ENCODE measurements around the gene KLHL35. TPM values are rescaled to one million over a fixed set of nuclear protein-coding genes. Genes with fewer than 3 reads are reported as not detected.

Gene KLHL35
- total RNA-seq, 1 donor from 2014 or later: 1.5 TPM

GRCh38 chr11:75435571-75435925 lies 2.5 kb upstream of the KLHL35 start:
- Histone ChIP-seq H3K4me3 (ENCODE audit: low read depth, low read length) (no peak overlapping the region), H3K36me3 (ENCODE audit: control insufficient read depth, insufficient read depth, low read length) (no peaks in the 10 kb centered on the region), H3K27me3 (ENCODE audit: control insufficient read depth, insufficient read depth, low read length) (peaks cover 33% of the 10 kb centered on the region)
- no peak for DNase-seq (ENCODE audit: low read depth)
- TF ChIP-seq CTCF (IDR thresholded peaks at IDR 0.05; ENCODE audit: insufficient read depth, low read length, poor library complexity, severe bottlenecking): no peak

- no peak for TF ChIP-seq CTCF (IDR thresholded peaks at IDR 0.05; ENCODE audit: insufficient read depth, low read length, poor library complexity, severe bottlenecking)
- H3K4me3 ChIP-seq (ENCODE audit: low read depth, low read length): no peak overlapping the region
- peaks cover 36% of the 10 kb centered on the region for H3K27me3 ChIP-seq (ENCODE audit: control insufficient read depth, insufficient read depth, low read length)
- no peaks in the 10 kb centered on the region for H3K36me3 ChIP-seq (ENCODE audit: control insufficient read depth, insufficient read depth, low read length)
- DNase-seq (ENCODE audit: low read depth): no peak
Measured at GRCh38 chr11:75434886-75435570, 2.0 kb upstream of the KLHL35 start.

- Histone ChIP-seq H3K4me3 (ENCODE audit: low read depth, low read length) (no peak overlapping the region), H3K36me3 (ENCODE audit: control insufficient read depth, insufficient read depth, low read length) (no peaks in the 10 kb centered on the region), H3K27me3 (ENCODE audit: control insufficient read depth, insufficient read depth, low read length) (peaks cover 43% of the 10 kb centered on the region)
- no peak for DNase-seq (ENCODE audit: low read depth)
- TF ChIP-seq CTCF (IDR thresholded peaks at IDR 0.05; ENCODE audit: insufficient read depth, low read length, poor library complexity, severe bottlenecking): no peak
Measured at GRCh38 chr11:75434051-75434450, 1.0 kb upstream of the KLHL35 start.

- Histone ChIP-seq H3K4me3 (ENCODE audit: low read depth, low read length) (no peak overlapping the region), H3K27me3 (ENCODE audit: control insufficient read depth, insufficient read depth, low read length) (peaks cover 49% of the 10 kb centered on the region), H3K36me3 (ENCODE audit: control insufficient read depth, insufficient read depth, low read length) (no peaks in the 10 kb centered on the region)
- TF ChIP-seq CTCF (IDR thresholded peaks at IDR 0.05; ENCODE audit: insufficient read depth, low read length, poor library complexity, severe bottlenecking): no peak
- DNase-seq (ENCODE audit: low read depth): no peak
Measured at GRCh38 chr11:75433443-75433842, 440 bp upstream of the KLHL35 start.

GRCh38 chr11:75431533-75432525 lies 1.2 kb downstream of the KLHL35 start:
- Histone ChIP-seq H3K4me3 (ENCODE audit: low read depth, low read length) (no peak overlapping the region), H3K36me3 (ENCODE audit: control insufficient read depth, insufficient read depth, low read length) (no peaks in the 10 kb centered on the region), H3K27me3 (ENCODE audit: control insufficient read depth, insufficient read depth, low read length) (peaks cover 51% of the 10 kb centered on the region)
- TF ChIP-seq CTCF (IDR thresholded peaks at IDR 0.05; ENCODE audit: insufficient read depth, low read length, poor library complexity, severe bottlenecking): no peak
- DNase-seq (ENCODE audit: low read depth): no peak
